ENCODE measurements around the gene ITGA2.
A peak's percentile ranks its signal among the peaks of the same experiment; 100 is the strongest.

The ITGA2 gene

GRCh38 chr5:53076014-53076583, 86.9 kb downstream of the ITGA2 start:
- Histone ChIP-seq H3K9ac (ENCODE audit: low read length in 2 of 2) (no peak overlapping the region), H3K4me3 (ENCODE audit: low read length in 2 of 2) (no peak overlapping the region), H3K4me1 (ENCODE audit: control insufficient read depth, insufficient read depth, low read length) (no peaks in the 10 kb centered on the region), H3K36me3 (ENCODE audit: control insufficient read depth in 2 of 2, insufficient read depth in 2 of 2, low read length in 2 of 2) (peaks cover 0 to 6% of the 10 kb centered on the region in 2 donors), H3K9me3 (ENCODE audit: control insufficient read depth in 2 of 2, low read length in 2 of 2) (no peaks in the 10 kb centered on the region), H3K27ac (ENCODE audit: low read length) (no peak overlapping the region), H3K27me3 (ENCODE audit: control insufficient read depth in 1 of 2, insufficient read depth in 2 of 2, low read length in 2 of 2) (no peaks in the 10 kb centered on the region)

GRCh38 chr5:53080271-53080670, 91.1 kb downstream of the ITGA2 start:
- peaks cover 4 to 6% of the 10 kb centered on the region in 2 donors for H3K36me3 ChIP-seq (ENCODE audit: control insufficient read depth in 2 of 2, insufficient read depth in 2 of 2, low read length in 2 of 2)
- no peak overlapping the region for H3K27ac ChIP-seq (ENCODE audit: low read length)
- H3K4me3 ChIP-seq (ENCODE audit: low read length in 2 of 2) = no peak overlapping the region
- H3K9ac ChIP-seq (ENCODE audit: low read length in 2 of 2) = no peak overlapping the region
- no peaks in the 10 kb centered on the region for H3K27me3 ChIP-seq (ENCODE audit: control insufficient read depth in 1 of 2, insufficient read depth in 2 of 2, low read length in 2 of 2)
- H3K9me3 ChIP-seq (ENCODE audit: control insufficient read depth in 2 of 2, low read length in 2 of 2) = no peaks in the 10 kb centered on the region
- H3K4me1 ChIP-seq (ENCODE audit: control insufficient read depth, insufficient read depth, low read length) = no peaks in the 10 kb centered on the region

DNA sequence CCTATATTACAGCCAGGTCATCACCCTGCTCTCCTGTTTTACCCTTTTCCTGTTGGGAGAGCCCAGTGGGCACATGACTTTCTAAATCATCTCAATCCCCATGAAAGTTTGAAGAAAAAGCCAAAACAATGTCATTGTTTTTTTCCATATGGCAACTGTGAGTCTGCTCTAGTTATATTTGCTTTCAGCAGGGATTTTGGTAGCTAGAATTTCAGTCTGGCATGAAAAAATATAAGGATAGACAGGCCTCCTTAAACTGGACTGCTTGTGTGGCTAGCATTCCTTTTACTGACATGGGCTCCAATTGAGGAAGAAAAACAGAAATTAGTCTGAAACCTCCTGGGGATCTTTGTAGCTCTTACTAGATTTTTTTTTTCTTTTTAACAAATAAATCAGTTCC, 94.8 kb downstream of the ITGA2 start:
- H3K9me3 ChIP-seq (ENCODE audit: control insufficient read depth in 2 of 2, low read length in 2 of 2) = no peaks in the 10 kb centered on the region

DNA sequence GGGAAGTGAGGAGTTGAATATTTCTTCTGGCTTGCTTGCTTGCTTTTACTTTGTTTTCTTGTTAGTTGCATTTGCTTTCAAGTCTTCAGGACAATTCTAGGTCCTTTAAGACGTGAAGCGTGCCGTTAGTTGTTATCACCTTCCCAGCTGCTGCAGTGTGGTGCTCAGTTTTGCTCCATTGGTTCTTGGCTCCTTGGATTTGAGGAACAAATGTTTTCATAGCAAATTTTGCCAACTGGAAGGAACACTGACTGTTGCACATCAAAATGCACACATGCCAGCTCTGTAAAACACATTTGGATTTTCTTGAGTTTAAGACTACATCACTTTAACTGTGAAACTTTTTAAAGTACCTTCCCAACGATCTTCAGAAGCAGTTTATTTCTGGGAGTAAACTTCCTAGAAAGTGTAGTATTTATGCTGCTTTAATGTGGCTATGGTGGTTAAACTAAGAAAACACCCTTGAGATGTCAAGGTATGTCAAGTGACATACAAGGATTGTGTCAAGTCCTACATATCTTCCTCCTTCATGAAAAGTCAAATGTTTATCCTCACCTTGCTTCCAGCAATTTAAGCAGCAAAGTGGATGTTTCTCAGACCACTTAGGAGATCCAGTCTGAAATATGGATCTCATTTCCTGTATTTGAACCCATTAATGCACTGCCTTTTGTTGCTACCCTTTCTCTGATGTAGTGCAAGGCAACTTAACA, 95.5 kb downstream of the ITGA2 start:
- no peak overlapping the region for H3K27ac ChIP-seq (ENCODE audit: low read length)
- peaks cover 0 to 4% of the 10 kb centered on the region in 2 donors for H3K36me3 ChIP-seq (ENCODE audit: control insufficient read depth in 2 of 2, insufficient read depth in 2 of 2, low read length in 2 of 2)
- no peaks in the 10 kb centered on the region for H3K9me3 ChIP-seq (ENCODE audit: control insufficient read depth in 2 of 2, low read length in 2 of 2)
- H3K27me3 ChIP-seq (ENCODE audit: control insufficient read depth in 1 of 2, insufficient read depth in 2 of 2, low read length in 2 of 2) = no peaks in the 10 kb centered on the region
- no peak overlapping the region for H3K9ac ChIP-seq (ENCODE audit: low read length in 2 of 2)
- H3K4me3 ChIP-seq (ENCODE audit: low read length in 2 of 2) = no peak overlapping the region
- H3K4me1 ChIP-seq (ENCODE audit: control insufficient read depth, insufficient read depth, low read length) = no peaks in the 10 kb centered on the region

More for the DNA sequence above, 94.8 kb downstream of the ITGA2 start:
- H3K27me3 ChIP-seq (ENCODE audit: control insufficient read depth in 1 of 2, insufficient read depth in 2 of 2, low read length in 2 of 2) = no peaks in the 10 kb centered on the region
- H3K4me1 ChIP-seq (ENCODE audit: control insufficient read depth, insufficient read depth, low read length) = no peaks in the 10 kb centered on the region
- no peak overlapping the region for H3K9ac ChIP-seq (ENCODE audit: low read length in 2 of 2)
- peaks cover 0 to 4% of the 10 kb centered on the region in 2 donors for H3K36me3 ChIP-seq (ENCODE audit: control insufficient read depth in 2 of 2, insufficient read depth in 2 of 2, low read length in 2 of 2)
- H3K27ac ChIP-seq (ENCODE audit: low read length) = no peak overlapping the region
- H3K4me3 ChIP-seq (ENCODE audit: low read length in 2 of 2) = no peak overlapping the region

- H3K4me3 ChIP-seq (ENCODE audit: low read length in 2 of 2) = no peak overlapping the region
- H3K27ac ChIP-seq (ENCODE audit: low read length) = no peak overlapping the region
- no peaks in the 10 kb centered on the region for H3K27me3 ChIP-seq (ENCODE audit: control insufficient read depth in 1 of 2, insufficient read depth in 2 of 2, low read length in 2 of 2)
- H3K36me3 ChIP-seq (ENCODE audit: control insufficient read depth in 2 of 2, insufficient read depth in 2 of 2, low read length in 2 of 2) = peaks cover 0 to 4% of the 10 kb centered on the region in 2 donors
- H3K9me3 ChIP-seq (ENCODE audit: control insufficient read depth in 2 of 2, low read length in 2 of 2) = no peaks in the 10 kb centered on the region
- no peaks in the 10 kb centered on the region for H3K4me1 ChIP-seq (ENCODE audit: control insufficient read depth, insufficient read depth, low read length)
- H3K9ac ChIP-seq (ENCODE audit: low read length in 2 of 2) = no peak overlapping the region
Observed at GRCh38 chr5:53087171-53087570, 98.0 kb downstream of the ITGA2 start.

- no peak overlapping the region for H3K9ac ChIP-seq (ENCODE audit: low read length in 2 of 2)
- no peak overlapping the region for H3K27ac ChIP-seq (ENCODE audit: low read length)
- no peaks in the 10 kb centered on the region for H3K9me3 ChIP-seq (ENCODE audit: control insufficient read depth in 2 of 2, low read length in 2 of 2)
- H3K4me1 ChIP-seq (ENCODE audit: control insufficient read depth, insufficient read depth, low read length) = no peaks in the 10 kb centered on the region
- H3K36me3 ChIP-seq (ENCODE audit: control insufficient read depth in 2 of 2, insufficient read depth in 2 of 2, low read length in 2 of 2) = peaks cover 0 to 4% of the 10 kb centered on the region in 2 donors
- H3K4me3 ChIP-seq (ENCODE audit: low read length in 2 of 2) = no peak overlapping the region
- no peaks in the 10 kb centered on the region for H3K27me3 ChIP-seq (ENCODE audit: control insufficient read depth in 1 of 2, insufficient read depth in 2 of 2, low read length in 2 of 2)
Observed at GRCh38 chr5:53087621-53088121, 98.5 kb downstream of the ITGA2 start.

DNA sequence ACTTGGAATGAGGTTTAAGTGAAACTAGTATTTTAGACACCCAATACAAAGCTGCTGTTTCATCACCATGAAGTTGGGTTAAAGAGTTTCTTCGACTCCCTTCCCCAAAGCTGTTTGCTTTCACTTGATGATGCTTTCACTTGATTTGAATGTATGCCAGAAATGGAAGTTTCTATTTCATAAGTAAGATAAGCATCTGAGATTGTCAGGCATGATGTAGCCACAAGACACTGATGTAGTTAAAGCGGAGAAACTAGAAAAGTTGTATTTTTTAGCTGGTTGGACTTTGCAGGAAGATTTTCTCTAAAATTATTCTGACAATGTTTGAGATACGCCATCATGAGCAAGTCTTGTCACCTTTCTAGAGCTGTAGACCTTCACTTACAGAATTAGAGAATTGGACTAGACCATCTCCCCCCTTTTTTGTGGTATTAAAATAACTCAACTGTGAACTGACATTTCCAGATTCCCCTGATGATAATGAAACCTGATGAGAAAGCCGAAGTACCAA, 100.4 kb downstream of the ITGA2 start:
- Histone ChIP-seq H3K9ac (ENCODE audit: low read length in 2 of 2) (no peak overlapping the region), H3K4me3 (ENCODE audit: low read length in 2 of 2) (no peak overlapping the region), H3K27me3 (ENCODE audit: control insufficient read depth in 1 of 2, insufficient read depth in 2 of 2, low read length in 2 of 2) (no peaks in the 10 kb centered on the region), H3K36me3 (ENCODE audit: control insufficient read depth in 2 of 2, insufficient read depth in 2 of 2, low read length in 2 of 2) (no peaks in the 10 kb centered on the region), H3K27ac (ENCODE audit: low read length) (no peak overlapping the region), H3K4me1 (ENCODE audit: control insufficient read depth, insufficient read depth, low read length) (no peaks in the 10 kb centered on the region), H3K9me3 (ENCODE audit: control insufficient read depth in 2 of 2, low read length in 2 of 2) (no peaks in the 10 kb centered on the region)

DNA sequence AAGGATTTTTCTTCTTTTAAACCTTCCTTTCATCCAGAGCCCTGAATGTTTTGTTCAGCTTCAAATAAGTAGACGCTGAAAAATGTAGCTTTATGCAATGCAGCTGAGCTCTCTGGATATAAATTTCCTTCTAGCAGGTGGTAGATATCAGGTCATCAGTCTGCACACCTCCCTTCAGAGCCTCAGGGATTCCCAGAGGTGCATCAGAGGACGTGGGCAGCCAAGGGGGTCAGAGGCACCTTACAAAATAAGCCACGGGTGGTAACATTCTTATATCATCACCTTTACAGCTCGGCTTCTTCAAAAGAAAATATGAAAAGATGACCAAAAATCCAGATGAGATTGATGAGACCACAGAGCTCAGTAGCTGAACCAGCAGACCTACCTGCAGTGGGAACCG, 101.1 kb downstream of the ITGA2 start:
- H3K9me3 ChIP-seq (ENCODE audit: control insufficient read depth in 2 of 2, low read length in 2 of 2) = no peaks in the 10 kb centered on the region
- no peak overlapping the region for H3K27ac ChIP-seq (ENCODE audit: low read length)
- no peaks in the 10 kb centered on the region for H3K36me3 ChIP-seq (ENCODE audit: control insufficient read depth in 2 of 2, insufficient read depth in 2 of 2, low read length in 2 of 2)
- no peaks in the 10 kb centered on the region for H3K4me1 ChIP-seq (ENCODE audit: control insufficient read depth, insufficient read depth, low read length)
- H3K9ac ChIP-seq (ENCODE audit: low read length in 2 of 2) = no peak overlapping the region
- no peak overlapping the region for H3K4me3 ChIP-seq (ENCODE audit: low read length in 2 of 2)
- no peaks in the 10 kb centered on the region for H3K27me3 ChIP-seq (ENCODE audit: control insufficient read depth in 1 of 2, insufficient read depth in 2 of 2, low read length in 2 of 2)

- H3K36me3 ChIP-seq (ENCODE audit: control insufficient read depth in 2 of 2, insufficient read depth in 2 of 2, low read length in 2 of 2) = no peaks in the 10 kb centered on the region
- no peaks in the 10 kb centered on the region for H3K4me1 ChIP-seq (ENCODE audit: control insufficient read depth, insufficient read depth, low read length)
- H3K27ac ChIP-seq (ENCODE audit: low read length) = no peak overlapping the region
- no peak overlapping the region for H3K4me3 ChIP-seq (ENCODE audit: low read length in 2 of 2)
- H3K9me3 ChIP-seq (ENCODE audit: control insufficient read depth in 2 of 2, low read length in 2 of 2) = no peaks in the 10 kb centered on the region
- H3K9ac ChIP-seq (ENCODE audit: low read length in 2 of 2) = no peak overlapping the region
- no peaks in the 10 kb centered on the region for H3K27me3 ChIP-seq (ENCODE audit: control insufficient read depth in 1 of 2, insufficient read depth in 2 of 2, low read length in 2 of 2)
Observed at GRCh38 chr5:53091289-53091688, 102.1 kb downstream of the ITGA2 start.

GRCh38 chr5:53092242-53092641, 103.1 kb downstream of the ITGA2 start:
- no peak overlapping the region for H3K27ac ChIP-seq (ENCODE audit: low read length)
- H3K4me1 ChIP-seq (ENCODE audit: control insufficient read depth, insufficient read depth, low read length) = no peaks in the 10 kb centered on the region
- H3K9me3 ChIP-seq (ENCODE audit: control insufficient read depth in 2 of 2, low read length in 2 of 2) = no peaks in the 10 kb centered on the region
- no peak overlapping the region for H3K4me3 ChIP-seq (ENCODE audit: low read length in 2 of 2)
- no peaks in the 10 kb centered on the region for H3K27me3 ChIP-seq (ENCODE audit: control insufficient read depth in 1 of 2, insufficient read depth in 2 of 2, low read length in 2 of 2)
- no peak overlapping the region for H3K9ac ChIP-seq (ENCODE audit: low read length in 2 of 2)
- peaks cover 5% of the 10 kb centered on the region in 2 donors for H3K36me3 ChIP-seq (ENCODE audit: control insufficient read depth in 2 of 2, insufficient read depth in 2 of 2, low read length in 2 of 2)

DNA sequence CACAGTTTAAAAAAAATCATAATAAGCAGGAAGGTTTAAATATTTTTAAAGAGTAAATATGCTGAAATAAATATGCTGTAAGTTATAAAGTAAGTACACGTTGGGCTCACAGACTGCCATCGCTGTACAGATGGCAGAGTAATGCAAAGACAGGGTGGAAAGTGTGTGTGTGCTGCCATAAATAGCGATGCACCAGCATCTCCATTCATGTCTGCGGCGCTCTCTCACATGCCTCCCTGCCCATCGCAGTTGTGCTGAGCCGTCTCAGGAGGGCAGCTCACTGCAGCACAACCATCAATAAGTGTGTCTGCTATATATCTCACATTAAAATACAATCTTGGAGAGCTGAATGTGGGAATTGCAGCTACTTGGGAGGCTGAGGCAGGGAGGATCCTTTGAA, 106.1 kb downstream of the ITGA2 start:
- Histone ChIP-seq H3K9me3 (ENCODE audit: control insufficient read depth in 2 of 2, low read length in 2 of 2) (no peaks in the 10 kb centered on the region), H3K4me3 (ENCODE audit: low read length in 2 of 2) (peak overlapping the region in 1 of 2 donors; percentile 35), H3K4me1 (ENCODE audit: control insufficient read depth, insufficient read depth, low read length) (no peaks in the 10 kb centered on the region), H3K27me3 (ENCODE audit: control insufficient read depth in 1 of 2, insufficient read depth in 2 of 2, low read length in 2 of 2) (no peaks in the 10 kb centered on the region), H3K27ac (ENCODE audit: low read length) (peak overlapping the region; percentile 18), H3K36me3 (ENCODE audit: control insufficient read depth in 2 of 2, insufficient read depth in 2 of 2, low read length in 2 of 2) (peaks cover 17 to 18% of the 10 kb centered on the region in 2 donors), H3K9ac (ENCODE audit: low read length in 2 of 2) (no peak overlapping the region)

All from stomach smooth muscle (tissue), 2 donors.